Measurements from ENCODE around the gene SEZ6L.

Gene SEZ6L

DNA sequence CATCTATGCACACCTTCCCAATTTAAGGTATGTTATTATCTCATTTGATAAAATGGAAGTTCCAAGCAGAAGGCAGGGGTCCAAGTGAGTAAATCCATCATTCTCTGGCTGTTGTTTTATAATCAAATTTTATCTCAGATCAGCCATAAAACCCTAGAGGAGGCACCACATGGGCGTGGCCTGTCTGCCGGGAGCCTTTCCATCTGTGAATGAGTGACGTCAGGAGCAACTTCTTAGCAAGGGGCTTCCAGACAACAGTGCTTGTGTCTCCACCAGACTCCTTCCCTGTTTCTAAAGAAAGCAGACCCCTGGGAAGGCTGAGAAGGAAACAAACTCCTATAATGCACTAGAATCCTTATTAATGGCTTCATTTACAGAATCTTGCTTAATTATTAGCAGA lies 13.5 kb downstream of the SEZ6L start:
- DNase-seq: no peak

DNA sequence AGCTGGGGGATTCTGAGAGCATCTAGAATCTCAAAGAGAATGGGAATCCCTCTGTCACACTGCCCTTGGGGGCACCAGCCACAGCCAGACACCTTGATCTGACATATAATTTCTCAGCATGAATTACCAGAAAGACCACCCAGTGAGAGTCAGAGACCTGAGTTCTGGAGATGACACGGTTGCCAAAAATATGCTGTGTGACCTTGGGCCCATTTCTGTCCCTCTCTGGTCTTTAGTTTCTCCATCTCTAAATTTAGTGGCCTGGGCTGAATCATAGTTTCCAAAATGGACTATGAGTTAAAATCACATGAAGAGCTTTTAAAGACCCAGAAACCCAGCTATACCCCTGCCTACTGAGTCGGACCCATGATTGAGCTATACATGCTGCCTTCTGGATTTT lies 15.9 kb downstream of the SEZ6L start:
- DNase-seq: no peak

GRCh38 chr22:26188341-26188740 lies 19.1 kb downstream of the SEZ6L start:
- DNase-seq: no peak

GRCh38 chr22:26194313-26194712 lies 25.1 kb downstream of the SEZ6L start:
- no peak for DNase-seq

DNA sequence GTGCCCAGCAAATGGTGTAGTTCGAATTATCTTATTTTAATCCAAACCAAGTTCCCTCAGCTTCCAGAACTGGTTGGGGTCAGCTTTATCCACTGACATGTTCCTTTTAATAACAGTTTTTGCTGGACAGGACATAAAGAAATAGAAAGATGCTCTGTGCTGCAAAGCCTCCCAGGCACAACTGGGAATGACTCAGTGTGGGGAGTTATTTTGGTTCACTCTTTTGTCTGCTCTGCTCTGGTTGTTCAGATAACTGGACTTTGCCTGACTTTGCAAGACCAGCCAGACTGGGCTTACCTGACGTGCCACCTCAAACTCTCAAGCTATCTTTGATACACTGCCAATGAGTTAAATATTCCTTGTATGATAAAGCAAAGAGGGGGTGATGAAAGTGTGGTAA lies 25.6 kb downstream of the SEZ6L start:
- no peak for DNase-seq

DNA sequence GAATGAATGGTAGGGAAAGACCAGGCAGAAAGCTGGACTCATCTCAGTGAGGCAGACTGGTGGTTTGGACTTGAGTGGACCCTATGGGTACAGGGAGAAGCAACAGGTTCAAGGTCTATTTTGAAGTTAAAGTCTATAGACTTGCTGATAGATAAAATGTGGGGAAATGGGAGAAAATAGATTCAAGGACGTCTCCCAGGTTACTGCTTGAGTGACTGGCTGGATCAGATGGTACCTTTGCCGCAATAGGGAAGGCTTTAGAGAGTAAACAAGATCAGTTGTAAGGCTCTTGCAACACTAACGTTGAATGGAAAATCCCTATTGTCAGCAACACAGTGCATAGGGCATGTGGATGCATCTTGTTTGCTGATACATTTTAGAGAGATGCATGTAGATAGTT lies 27.4 kb downstream of the SEZ6L start:
- no peak for DNase-seq

DNA sequence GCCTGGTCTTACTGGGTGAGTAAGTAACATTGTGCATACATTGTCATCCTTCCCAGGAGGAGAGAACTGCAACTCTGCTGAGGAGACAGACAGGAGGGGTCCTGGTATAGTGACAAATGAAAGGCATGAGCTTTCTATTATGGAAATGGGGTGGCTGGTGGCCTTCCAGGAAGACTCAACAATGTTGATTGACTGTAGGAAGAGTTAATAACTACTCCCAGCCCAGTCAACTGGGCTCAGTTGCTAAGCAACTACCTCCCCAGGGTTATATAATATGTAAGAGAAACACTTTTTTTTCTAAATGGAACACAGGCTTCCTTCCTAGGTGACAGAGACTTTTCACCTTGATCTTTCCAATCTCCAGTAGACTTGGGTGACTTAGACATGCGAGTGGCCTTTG lies 28.2 kb downstream of the SEZ6L start:
- DNase-seq: no peak

DNA sequence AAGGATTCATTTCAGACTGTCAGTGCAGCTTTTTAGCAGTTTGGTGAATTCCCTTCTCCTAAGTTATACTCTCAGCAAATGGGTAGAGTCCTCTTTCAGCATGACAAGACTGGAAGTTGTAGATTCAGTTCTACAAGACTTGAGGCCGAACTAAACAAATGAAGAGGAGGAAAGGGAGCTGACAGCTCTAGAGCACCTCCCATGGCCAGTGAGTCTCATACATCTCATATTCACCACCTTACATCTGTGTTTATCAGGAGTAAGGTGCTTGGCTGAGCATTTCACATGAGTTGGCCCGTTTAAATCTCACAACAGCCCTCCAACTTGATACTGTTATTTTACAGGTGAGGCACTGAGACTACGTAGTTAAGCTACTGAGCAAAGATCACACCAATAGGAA lies 30.4 kb downstream of the SEZ6L start:
- DNase-seq: no peak

GRCh38 chr22:26202280-26202924 lies 33.1 kb downstream of the SEZ6L start:
- no peak for DNase-seq

DNA sequence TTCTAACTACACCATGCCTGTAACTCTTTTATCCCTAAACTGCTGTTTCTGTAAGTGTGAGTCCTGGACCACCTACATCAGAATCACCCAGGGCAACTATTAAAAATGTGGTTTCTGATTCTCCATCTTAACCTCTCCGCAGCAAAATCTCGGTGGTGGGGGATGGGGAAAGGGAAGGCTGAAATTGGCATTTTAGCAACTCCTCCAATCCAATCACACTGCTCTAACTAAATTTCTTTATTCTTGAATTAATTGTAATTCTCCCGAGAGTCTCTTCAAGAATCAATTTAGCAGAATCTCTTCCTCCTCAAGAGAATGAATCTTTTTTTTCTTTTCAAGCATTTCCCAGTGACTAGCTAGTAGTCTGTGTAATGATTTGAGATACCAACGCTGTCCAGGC lies 36.2 kb downstream of the SEZ6L start:
- DNase-seq: no peak

- no peak for DNase-seq
Observed at GRCh38 chr22:26210334-26210733, 41.1 kb downstream of the SEZ6L start.

- no peak for DNase-seq
Observed at GRCh38 chr22:26213826-26214225, 44.6 kb downstream of the SEZ6L start.

DNA sequence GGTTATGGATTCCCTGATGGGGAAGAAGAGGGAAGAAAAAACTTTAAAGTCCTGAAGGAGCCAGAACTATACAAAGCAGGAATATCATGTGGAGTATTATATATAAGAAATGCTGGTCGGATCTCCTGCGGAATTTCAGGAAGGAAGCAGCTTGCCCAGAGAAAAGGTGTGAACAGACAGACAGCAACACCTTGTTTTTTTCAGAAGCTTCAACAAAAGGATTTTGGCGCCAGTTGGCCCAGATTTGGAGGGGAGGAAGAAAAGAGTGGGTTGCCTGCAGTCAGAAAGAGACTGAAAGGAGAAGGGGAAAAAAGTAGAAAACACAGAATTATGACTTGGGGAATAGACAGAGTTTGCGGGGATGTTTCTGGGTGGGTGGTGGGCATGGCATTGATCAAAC lies 45.2 kb downstream of the SEZ6L start:
- no peak for DNase-seq

DNA sequence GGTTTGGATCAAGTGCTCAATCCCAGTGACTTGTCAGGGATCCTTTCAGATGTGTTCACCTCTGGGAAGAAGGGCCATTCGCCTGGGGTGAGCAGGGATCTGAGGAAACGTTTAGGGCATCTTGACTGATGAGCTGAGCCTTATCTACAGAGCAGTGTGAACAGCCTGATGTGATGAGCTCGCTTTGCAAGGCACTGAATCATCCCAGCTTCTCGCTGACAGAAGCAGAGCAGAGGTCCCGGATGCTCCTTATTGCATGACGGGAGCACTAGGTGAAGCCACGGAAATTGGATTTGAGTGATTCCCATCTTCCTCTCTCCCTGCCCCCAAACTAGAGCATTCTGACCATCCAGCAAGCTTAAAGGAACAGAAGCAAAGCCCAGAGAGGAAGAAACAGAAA lies 46.5 kb downstream of the SEZ6L start:
- no peak for DNase-seq

GRCh38 chr22:26225207-26225606 lies 55.9 kb downstream of the SEZ6L start:
- DNase-seq: no peak

GRCh38 chr22:26226538-26227297 lies 57.5 kb downstream of the SEZ6L start:
- no peak for DNase-seq

DNA sequence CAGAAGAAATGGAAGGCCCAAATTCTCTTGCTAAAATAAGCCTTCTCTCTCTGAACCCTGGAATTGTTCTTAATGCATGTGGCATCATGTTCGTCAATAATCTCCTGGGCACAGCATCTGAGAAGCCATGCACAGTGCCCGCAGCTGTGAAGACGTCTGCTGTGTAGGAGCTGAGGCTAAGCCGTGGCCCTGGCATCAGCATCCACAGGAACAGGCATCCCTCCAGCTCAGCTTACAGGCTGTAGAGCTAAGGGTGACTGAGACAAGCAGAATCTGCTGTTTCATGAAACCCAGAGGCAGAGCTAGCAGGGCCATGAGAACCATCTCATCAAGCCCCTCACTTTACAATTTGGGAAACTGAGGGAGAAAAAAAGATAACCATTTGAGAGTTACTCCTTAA lies 60.6 kb downstream of the SEZ6L start:
- DNase-seq: no peak

GRCh38 chr22:26234296-26234695 lies 65.0 kb downstream of the SEZ6L start:
- no peak for DNase-seq

- DNase-seq: no peak
Observed at GRCh38 chr22:26235792-26236487, 66.7 kb downstream of the SEZ6L start.

DNA sequence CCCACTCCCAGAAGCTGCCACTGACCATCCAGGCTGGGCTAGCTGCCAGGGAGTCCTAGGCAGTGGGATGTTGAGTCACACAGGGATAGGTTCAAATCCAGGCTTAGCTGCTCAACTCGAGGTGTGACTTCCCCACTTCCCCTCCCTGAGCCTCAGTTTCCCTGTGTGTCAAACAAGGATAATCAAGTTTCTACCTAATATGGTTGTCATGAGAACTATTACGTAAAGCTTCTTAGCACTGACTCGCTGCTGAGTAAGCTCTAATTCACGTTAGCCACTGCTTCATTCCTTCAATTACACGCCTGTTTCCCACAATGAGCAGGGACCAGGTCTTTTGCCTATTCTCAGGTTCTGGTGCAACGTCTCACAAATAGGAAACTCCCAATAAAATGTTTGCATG lies 67.7 kb downstream of the SEZ6L start:
- DNase-seq: no peak

- no peak for DNase-seq
Observed at GRCh38 chr22:26238596-26238995, 69.3 kb downstream of the SEZ6L start.

- DNase-seq: no peak
Observed at GRCh38 chr22:26239581-26239980, 70.3 kb downstream of the SEZ6L start.

DNA sequence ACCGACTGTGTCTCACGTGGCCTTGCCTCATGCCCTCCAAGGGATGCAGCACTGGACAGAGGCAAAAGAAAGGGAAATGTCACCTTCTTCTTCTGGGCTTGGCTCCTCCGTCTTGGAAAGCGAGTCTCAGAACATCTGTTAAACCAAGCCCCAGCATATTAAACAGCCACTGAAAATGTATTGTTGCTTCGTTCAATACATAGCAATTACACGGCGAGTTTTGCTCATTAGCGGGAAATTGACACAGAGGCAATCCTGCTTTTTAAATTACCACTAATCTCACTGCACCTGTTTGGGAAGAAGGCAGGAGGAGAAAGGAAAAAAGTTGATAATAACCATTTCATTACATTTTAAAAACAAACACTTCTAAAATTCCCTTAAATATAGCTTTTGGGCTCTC lies 72.1 kb downstream of the SEZ6L start:
- DNase-seq: no peak

- DNase-seq: no peak
Observed at GRCh38 chr22:26245001-26245400, 75.7 kb downstream of the SEZ6L start.
